Measurements from ENCODE around the gene GRB10. TPM values are rescaled to one million over a fixed set of nuclear protein-coding genes. Genes with fewer than 3 reads are reported as not detected.

Gene GRB10
- total RNA-seq, 1 experiment from 2014 or later, result 24.7 TPM

DNA sequence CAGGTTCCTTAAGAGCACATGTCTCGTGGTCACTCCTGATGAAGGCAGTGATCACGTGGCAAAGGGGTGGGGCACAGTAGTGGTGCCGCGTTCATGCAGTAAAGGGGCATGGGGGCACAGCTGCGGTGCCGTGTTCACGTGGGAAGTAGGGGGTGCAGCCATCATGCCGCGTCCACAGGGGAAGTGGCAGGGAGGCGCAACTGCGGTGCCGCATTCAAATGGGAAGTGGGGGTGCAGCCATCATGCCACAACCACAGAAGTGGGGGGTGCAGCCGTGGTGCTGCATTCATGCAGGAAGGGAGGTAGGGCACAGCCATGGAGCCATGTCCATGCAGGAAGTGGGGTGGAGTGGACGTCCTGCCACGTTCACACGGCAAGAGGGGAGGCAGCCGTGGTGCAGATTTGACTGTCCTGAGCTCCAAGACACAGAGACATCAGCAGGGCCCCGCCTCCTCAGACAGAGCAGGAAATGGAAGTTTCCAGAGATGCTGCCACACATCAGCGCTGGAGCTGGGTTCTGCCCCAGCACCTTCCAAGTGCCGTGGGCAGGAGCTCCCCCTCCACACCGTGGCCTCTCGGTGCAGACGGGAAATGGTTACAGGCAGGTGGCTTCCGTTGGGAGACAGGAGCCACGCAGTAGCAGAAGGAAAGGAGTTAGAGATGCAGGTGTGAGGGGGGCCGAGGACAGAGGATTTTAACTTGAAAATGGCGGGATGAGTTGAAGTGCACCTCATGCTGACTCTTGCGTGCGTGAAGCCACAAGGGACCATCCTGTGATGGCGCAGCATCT lies 122.5 kb downstream of the GRB10 start:
- DNase-seq (ENCODE audit: extremely low read depth, low read depth), result no peak

DNA sequence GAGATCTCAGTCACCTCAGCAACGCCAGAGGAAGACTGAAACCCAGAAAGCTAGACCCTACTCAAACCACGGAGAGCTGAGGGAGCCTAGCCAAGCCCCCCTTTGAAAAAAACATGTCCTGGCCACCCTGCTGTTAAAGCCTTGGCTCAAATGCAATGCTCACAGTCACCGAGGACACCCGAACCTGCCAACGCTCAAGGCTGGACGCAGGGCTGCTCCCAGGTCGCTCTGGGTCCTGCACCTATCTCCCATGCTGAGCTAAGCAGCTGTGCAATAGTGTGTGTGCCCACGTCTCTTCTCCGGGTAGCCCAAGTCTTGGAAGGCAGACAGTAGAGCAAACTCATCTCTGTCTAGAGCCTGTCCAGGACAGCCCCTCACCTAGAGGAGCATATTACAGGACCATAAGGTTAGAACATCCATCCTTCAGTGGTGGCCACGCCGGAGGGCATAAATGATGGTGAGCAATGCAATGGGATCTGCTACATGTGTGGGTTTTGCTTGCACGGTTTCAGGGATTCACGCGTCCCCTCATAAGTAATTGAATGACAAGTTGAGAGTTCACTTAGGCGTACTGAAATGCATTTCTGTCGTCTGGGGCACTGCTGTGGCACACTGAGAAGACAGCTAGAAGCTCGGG lies 123.2 kb downstream of the GRB10 start:
- DNase-seq (ENCODE audit: extremely low read depth, low read depth), result no peak

DNA sequence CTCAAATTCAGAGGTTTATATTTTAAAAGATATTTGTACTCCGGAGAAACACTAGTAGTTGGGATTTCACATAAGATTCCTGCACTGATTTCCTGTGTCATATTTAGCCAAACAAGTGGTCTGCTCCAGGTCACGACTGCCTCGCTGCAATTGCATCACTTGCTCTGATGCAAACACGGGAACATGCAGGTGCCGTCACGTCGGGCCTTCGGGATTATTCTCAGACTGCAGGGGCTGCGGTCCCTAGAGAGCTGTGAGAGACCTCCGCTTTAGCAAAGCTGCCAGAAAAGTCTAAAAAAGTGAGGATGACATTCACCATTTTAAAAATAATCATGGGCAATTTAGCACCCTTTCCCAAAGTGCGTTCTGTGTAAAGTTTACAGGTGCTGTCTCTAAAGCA lies 124.0 kb downstream of the GRB10 start:
- no peak for DNase-seq (ENCODE audit: extremely low read depth, low read depth)

DNA sequence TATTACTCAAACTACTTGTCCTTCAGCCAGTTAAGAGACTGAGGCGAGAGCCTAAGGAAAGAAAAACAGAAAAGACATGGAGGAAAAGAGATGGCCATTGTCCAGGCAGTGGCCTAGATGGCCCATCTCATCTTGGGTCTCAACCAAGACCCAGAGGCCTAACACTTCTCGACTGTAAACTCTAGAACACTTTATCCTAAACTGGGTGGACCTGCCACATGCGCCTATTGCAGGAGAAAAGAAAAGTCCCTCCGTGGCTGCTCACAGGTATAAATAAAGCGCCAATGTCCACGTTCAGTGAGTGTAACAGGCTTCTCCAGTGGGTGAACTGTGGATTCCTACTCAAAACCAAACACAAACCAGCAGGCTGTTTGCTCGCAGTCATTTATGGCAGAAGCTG lies 124.8 kb downstream of the GRB10 start:
- DNase-seq (ENCODE audit: extremely low read depth, low read depth), result no peak

DNA sequence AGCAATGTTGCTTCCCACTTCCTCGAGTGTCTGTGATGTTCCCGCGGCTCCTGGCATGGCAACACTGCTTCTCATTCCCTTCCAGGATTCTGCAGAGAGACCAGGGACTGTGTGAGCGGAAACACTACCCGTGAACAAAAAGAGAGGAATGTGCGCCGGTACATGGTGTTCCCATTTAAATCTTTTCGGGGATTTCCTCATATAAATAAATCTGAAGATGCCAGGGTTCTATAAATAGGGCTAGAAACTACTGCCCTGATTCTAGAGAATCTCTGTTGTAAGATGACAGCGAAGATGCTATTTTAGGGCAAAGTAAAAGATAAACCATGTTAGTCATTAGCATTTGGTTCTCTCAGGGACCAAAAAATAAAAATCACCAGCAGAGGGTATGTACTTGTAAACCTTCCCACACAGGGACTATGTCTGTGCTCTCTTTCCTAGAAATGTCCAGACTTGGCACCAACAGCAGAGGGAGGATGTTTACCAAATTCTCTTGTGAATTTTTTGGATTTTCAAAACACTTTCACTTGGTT lies 125.3 kb downstream of the GRB10 start:
- no peak for DNase-seq (ENCODE audit: extremely low read depth, low read depth)

DNA sequence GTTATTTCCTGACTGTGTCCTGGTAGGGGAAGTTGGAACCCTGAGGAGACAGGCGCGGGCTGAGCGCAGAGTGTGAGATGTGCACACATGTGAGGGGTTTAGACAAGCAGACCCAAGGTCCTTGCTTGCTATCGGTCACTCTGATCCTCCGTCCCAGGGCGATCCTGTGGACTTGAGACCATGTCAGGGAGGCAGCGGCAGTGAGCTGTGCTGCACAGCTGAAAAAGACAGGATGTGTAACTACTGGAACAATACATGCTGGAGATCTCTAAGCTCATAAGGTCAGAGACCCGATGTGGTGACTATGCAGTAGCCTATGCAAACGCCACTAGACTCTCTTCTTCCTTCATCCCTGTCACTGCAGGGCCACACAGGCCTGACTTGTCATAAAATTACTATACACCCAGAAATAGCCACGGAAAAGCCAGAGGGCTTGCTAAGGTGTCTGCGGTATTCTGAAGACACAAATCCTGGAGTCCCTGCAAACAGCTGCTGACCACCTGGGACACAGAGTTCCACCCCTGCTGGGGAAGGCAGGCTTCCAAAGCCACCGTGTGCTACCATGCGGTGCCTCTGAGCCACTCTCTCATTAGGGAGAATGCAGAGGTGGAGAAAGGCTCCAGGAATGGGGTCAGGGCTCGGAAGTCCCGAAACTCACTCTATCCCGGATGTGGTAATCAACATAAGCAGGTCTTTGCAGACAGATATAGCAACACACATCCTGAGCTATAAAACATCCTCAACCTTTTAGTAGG lies 126.4 kb downstream of the GRB10 start:
- DNase-seq (ENCODE audit: extremely low read depth, low read depth), result no peak

DNA sequence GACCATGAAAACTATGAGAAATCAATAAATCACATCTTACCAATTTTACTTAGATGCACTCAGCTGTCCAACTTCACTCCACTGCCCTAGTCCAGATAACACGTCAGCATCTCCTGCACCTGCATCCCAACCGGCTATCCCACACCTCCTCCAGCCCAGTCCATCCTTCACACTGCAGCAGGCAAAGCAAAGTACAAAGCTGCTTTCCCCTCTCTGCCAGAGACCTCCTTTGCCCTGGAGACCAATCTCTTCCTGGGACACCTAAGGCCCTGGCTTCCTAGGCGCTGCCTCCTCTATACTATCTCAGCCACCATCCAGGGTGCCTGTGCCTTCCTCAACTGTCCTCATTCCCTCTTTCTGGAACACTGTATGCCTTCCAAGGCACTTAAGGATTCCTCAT lies 127.2 kb downstream of the GRB10 start:
- no peak for DNase-seq (ENCODE audit: extremely low read depth, low read depth)

DNA sequence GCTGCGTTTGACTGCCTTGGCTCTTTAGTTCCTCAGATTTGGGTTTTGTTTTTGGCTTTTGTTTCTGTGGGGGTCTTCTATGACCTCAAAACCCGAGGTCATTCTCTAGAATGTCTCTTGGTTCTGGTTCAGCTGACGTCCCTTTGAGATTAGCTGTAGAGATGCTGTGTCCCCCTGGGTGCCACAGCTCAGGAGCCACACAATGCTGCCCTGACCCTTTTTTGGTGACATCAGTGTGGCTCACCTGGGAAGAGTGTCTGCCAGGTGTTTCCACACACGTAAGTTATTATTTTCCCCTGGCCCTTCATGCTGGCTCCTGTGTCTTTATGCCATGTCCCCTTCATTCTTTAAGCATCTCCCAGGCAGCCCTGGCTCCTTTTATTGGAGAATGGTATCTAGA lies 127.7 kb downstream of the GRB10 start:
- no peak for DNase-seq (ENCODE audit: extremely low read depth, low read depth)

DNA sequence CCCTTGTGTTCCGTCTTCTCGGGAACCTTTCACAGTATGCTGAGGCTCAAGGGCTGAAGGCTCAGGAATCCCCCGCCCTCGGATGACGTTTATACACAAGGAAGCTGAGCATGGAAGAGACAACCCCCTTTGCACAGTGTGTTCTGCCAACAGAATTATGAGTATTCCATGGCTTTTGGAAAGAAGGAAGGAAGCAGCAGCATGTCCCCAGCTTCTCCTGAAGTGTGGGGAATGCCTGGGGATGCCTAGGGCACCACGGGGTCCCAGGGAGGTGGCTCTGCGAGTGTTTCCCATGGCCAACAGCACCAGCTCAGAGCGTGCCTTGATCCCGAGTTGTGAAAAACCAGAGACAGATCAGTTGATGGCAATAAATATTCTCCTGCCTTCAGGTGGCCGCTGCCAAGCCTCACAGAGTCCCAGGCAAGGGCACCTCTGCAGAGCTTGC lies 128.7 kb downstream of the GRB10 start:
- DNase-seq (ENCODE audit: extremely low read depth, low read depth), result no peak

DNA sequence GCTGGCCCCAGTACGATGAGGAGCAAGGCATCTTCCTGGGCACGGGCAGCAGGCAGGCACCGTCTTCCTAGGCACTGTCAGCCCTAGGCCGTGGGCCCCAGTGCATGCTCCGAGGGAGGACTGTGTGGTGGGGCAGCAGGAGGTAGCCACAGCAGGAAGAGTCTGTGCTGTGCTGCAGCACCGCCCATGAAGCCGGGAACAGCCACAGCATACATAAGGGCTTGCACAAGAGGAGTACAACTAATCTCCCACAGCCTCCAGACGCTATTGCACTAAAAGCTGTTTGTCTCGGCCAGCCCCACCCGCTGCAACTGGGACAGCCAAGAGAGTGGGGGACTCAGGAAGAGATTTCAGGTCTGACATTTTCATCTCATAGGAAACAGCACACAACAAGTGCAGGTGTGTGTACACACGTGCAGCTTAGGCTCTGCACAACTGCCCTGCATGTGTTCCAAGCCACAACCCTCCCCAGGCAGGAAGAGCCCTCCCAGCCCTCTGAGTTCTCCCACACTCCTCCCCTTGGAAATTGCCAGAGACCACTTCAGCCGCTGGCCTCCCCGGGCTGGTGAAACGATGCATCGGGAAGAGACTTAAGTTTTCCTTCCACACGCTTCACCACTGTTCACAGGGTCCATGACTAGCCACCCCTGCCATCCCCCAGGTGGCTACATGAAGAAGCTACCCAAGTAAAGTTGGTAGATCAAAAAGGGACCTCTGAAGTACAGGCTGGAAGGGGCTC lies 129.4 kb downstream of the GRB10 start:
- DNase-seq (ENCODE audit: extremely low read depth, low read depth), result no peak

DNA sequence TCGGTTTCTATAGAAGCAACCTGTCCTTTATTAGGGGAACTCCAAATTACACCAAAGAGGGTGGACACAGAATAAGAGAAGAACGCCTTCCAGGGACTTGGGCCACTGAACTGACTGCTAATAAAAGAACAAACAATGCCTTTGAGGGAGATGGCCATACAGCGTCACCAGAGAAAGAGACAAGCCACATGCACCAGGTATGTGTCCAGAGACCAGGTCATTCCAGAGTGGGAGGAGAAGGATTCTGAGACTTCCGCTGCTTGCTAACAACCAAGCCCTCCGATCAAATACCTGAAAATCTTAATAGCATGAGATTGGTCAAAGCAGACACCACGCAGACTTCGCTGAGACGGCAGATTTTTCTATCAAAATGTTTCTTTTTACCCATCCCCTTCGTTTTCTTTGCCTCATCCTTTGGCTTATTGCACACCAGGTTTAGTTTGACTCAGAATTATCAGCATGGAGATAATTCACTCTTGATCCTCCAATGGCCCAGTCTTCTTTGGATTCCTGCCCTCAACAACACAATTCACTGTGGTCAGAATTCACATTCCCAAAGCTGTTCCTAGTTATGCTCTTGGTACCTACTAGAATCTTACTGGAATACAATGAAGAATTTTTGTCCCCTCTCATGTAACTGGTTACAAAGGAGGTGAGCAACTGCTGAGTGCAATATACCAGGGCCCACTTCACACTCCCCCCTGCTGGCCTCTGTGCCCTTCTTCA lies 130.1 kb downstream of the GRB10 start:
- no peak for DNase-seq (ENCODE audit: extremely low read depth, low read depth)

DNA sequence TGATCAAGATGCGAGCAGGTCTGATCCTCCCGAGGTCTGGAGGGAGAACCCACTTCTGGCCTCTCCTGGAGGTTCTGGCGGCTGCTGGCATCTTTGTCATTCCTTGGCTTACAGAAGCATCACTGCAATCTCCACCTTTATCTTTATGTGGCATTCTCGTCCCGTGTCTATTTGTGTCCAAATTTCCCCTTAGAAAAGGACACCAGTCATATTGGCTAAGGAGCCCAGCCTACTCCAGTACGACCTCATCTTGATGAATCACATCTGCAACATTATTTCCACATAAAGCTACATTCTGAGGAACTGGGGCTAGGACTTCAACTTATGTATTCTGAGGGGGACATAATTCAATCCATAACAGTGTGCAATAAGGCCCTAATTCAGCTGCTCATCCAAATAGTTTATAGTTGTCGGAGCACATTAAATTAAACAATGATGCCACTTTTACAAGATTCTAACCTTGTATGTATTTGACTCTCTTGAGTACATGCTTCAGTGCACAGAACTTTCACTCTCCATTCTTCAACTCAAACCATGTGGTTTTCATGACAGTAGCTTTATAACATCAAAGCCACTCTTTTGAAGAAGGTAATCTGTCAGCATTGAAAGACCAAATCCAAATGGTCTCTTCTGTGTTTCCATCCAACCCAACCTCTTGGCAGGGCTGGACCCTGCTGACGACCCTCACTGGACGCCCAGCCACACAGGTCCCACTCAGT lies 131.3 kb downstream of the GRB10 start:
- no peak for DNase-seq (ENCODE audit: extremely low read depth, low read depth)

DNA sequence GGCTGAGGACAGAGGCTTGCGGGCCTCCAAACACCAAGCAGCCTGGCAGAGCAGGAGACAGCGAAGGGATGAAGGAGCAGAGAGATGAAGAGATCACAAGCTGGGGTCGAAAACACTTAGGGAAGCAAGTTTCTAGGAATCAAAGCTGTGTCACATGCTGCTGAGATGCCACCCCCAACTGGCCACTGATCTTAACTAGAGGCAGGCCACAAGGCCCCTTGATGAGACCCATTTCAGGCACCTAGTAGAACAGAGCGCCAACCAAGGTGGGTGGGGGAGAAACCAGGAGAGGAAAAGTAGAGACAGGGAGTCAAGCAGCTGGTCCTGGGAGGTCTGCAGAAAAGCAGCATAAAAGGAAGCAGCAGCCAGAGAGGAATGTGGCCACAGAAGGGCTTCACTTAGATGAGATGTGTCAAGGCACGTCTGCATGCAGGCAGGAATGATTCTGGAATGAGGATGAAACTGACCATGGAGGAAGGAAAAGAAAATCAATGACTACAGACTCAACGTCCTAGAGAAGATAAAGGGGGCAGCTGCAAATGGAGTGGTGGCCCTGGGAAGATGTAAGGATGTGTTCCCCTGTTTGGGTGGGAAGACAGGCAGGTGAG lies 132.5 kb downstream of the GRB10 start:
- no peak for DNase-seq (ENCODE audit: extremely low read depth, low read depth)

DNA sequence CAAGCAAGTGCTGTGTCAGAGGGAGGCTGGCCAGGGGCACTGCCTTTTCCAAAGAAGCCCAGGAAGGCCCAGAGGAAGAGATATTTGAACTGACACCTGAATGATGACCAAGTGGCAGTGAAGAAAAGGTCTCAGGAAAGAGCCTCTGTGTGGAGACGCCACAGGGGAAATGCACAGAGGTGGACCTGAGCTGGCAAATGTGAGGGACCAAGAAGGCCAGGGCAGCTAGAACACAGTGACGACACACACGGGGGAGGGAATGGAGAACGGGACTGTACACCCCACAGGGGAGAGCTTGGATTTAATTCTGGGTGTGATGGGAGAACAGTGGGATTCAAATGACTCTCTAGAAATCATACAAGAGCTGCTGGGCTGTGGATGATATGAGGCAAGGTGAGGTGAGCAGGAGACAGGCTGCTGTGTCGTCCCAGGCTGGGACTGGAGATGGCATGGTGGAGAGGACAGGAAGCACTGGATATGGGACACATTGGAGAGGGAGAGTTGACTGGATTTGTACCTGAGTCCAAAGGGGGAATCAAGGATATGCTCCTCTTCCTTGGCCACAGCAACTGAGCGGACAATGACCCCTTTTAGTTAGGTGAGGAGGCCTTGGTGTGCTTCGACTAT lies 133.3 kb downstream of the GRB10 start:
- no peak for DNase-seq (ENCODE audit: extremely low read depth, low read depth)

DNA sequence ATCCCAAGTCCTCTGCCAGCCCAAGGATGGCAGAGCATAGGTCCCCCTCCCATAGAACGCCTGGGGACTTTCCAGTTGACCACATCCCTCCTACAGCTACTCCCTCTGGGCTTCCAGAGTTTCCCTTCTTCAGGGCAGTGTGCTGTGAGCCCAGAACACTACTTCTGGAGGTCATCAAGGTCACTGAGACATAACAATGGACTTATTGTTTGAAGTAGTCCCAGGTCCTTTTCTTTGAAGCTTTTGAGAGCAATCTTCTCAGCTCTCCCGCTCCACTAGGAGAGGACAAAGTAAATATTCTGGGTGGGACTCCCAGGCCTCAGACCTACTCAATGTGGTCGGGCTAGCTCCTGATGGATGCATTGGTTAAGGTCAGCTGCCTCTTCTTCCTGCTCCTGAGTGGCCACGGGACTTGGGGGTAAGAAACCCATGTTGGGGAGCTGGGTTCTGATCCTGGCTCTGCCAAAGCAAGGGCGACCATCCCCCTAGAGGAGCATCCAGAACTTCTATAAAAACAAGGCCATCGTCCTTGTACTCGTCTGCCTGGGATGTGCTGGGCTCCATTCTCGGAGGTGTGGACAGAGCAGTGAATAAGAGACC lies 134.0 kb downstream of the GRB10 start:
- DNase-seq (ENCODE audit: extremely low read depth, low read depth), result no peak

DNA sequence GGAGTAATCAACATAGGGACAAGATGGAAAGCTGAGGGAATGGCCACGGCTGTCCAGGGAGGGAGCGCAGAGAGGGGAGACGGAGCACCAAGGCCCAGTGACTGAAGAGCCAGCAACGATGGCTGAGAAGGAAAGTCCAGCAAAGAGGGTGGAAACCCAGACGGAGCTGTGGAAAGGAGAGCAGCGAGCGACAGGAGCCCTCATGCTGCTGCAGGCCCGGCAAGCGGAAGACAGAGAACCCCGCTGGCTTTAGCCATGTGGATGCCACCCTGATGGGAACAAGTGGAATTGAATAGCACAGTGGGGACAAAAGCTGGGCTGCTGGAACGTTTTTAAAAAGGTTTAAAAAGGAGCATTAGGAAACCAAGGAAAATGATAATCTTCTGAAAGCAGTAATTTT lies 134.6 kb downstream of the GRB10 start:
- DNase-seq (ENCODE audit: extremely low read depth, low read depth), result no peak

DNA sequence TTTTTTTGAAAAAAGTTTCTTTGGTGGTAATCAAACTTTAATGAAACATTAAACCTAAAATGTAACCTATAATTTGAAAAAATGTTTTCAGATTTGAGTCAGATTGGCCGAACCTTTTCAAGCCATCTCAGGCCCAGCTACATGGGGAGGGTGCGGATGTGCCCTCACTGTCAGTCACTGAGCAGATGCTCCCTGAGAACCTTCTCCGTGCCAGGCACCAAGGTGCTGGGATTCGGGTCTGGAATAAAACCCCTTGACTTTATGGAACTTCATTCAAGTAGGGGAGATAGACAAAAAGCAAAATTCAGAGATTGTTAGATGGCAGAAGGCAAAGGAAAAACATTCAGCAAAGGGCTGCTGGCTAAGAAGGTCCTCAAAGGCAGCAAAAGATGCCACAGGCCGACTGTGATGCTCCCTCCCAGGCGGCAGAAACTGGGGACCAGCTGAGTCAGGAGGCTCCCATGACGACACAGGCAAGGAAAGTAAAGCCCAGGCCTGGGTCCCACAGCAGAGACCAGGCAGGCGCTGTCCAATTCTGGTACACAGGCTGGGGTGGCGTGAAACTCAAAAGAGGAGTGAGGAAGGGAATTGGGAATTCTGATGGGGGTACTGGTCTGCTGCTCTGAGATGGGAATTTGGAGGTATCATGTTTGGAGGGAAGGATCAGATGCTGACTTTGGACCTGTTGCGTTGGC lies 135.3 kb downstream of the GRB10 start:
- no peak for DNase-seq (ENCODE audit: extremely low read depth, low read depth)

DNA sequence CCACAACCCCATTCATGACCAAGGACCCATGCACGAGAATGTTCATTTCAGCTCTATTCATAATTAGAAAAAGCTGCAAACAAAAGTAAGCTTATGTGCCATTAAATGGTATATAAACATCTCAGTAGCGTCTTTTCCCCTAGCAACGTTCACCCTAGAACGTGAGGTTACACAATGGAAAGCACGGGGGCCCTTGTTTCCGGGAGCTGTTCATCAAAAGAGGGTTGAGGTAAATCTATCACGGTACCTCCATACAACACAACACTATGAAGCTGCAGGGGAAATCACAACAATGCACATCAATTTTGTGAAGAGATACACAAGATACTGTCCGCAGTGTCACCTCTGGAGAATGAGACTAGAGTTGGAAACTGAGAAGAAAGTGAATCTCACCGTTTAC lies 136.6 kb downstream of the GRB10 start:
- no peak for DNase-seq (ENCODE audit: extremely low read depth, low read depth)
